IMR-90 (cell line): ENCODE data around the gene COL20A1. TPM values are rescaled to one million over a fixed set of nuclear protein-coding genes. Genes with fewer than 3 reads are reported as not detected.
A peak's percentile ranks its signal among the peaks of the same experiment; 100 is the strongest.

Experiments
- ATAC-seq: fragments of 200-7000 bp; cut with Tn5 transposase; 2 replicates; pipeline ENCODE4 v1.9.1; 2020; ENCODE audit warnings: low read depth, mild to moderate bottlenecking, moderate library complexity
- BruUV-seq: library from RNA; stranded (reverse); fragments of 400-500 nt; replicated peaks from 2 replicates; lab custom pipeline; 2021; lab: Mats Ljungman, UMichigan
- CTCF ChIA-PET: fragments of 300-600 bp; formaldehyde crosslinking; extraction: SDS; loops from one replicate; lab custom pipeline; 2021; ENCODE audit warnings: antibody characterized with exemption; lab: Yijun Ruan, JAX
- POLR2A ChIA-PET: fragments of 300-600 bp; sonication (Branson Sonifier 250); formaldehyde crosslinking; loops from one replicate; lab custom pipeline; 2022; ENCODE audit warnings: antibody characterized with exemption; ENCODE audit not compliant: unreplicated experiment; lab: Charles Lee
- DNase-seq: peaks from one replicate; pipeline ENCODE4 v3.0.0; 2013
- H2AFZ ChIP-seq: replicated peaks from 2 replicates; pipeline ENCODE3; 2013; ENCODE audit warnings: low read length, mild to moderate bottlenecking; ENCODE audit not compliant: poor library complexity
- H2AK5ac ChIP-seq: 2 replicates; pipeline ENCODE4 v1.6.1; 2013; ENCODE audit warnings: low read depth, low read length, inconsistent platforms
- H2AK9ac ChIP-seq: replicated peaks from 2 replicates; pipeline ENCODE3; 2013; ENCODE audit warnings: mild to moderate bottlenecking, low read depth, low read length, moderate library complexity; ENCODE audit not compliant: poor library complexity
- H2BK120ac ChIP-seq: 2 replicates; pipeline ENCODE4 v1.6.1; 2013; ENCODE audit warnings: low read depth, low read length, inconsistent platforms
- H2BK15ac ChIP-seq: 3 replicates; pipeline ENCODE4 v1.6.1; 2013; ENCODE audit warnings: low read depth, low read length, inconsistent platforms
- H2BK20ac ChIP-seq: 2 replicates; pipeline ENCODE4 v1.6.1; 2013; ENCODE audit warnings: low read depth, mild to moderate bottlenecking, inconsistent platforms, low read length, moderate library complexity
- H2BK5ac ChIP-seq: 2 replicates; pipeline ENCODE4 v1.6.1; 2013; ENCODE audit warnings: mild to moderate bottlenecking, low read depth, low read length, inconsistent platforms; ENCODE audit not compliant: poor library complexity, severe bottlenecking
- H3K14ac ChIP-seq: replicated peaks from 2 replicates; pipeline ENCODE4 v1.6.1; 2013; ENCODE audit warnings: low read depth, low read length, inconsistent platforms
- H3K18ac ChIP-seq: 2 replicates; pipeline ENCODE4 v1.6.1; 2013; ENCODE audit warnings: low read depth, low read length, control low read depth
- H3K23ac ChIP-seq: 2 replicates; pipeline ENCODE4 v1.6.1; 2013; ENCODE audit warnings: low read depth, low read length, inconsistent platforms
- H3K27ac ChIP-seq: 2 replicates; pipeline ENCODE4 v1.5.1; 2013; ENCODE audit warnings: mild to moderate bottlenecking, control low read depth, low read length; ENCODE audit not compliant: insufficient read depth
- H3K27me3 ChIP-seq: 2 replicates; pipeline ENCODE4 v1.6.1; 2013; ENCODE audit warnings: low read length; ENCODE audit not compliant: control insufficient read depth, insufficient read depth
- H3K36me3 ChIP-seq: 2 replicates; pipeline ENCODE4 v1.6.1; 2013; ENCODE audit warnings: low read length, mixed read lengths; ENCODE audit not compliant: control insufficient read depth, insufficient read depth
- H3K4ac ChIP-seq: 2 replicates; pipeline ENCODE4 v1.6.1; 2013; ENCODE audit warnings: low read depth, low read length, inconsistent platforms
- H3K4me1 ChIP-seq: 2 replicates; pipeline ENCODE4 v1.6.1; 2013; ENCODE audit warnings: low read length, mixed read lengths; ENCODE audit not compliant: control insufficient read depth, insufficient read depth
- H3K4me2 ChIP-seq: 2 replicates; pipeline ENCODE4 v1.6.1; 2013; ENCODE audit warnings: low read depth, mild to moderate bottlenecking, control low read depth, low read length, moderate library complexity
- H3K4me3 ChIP-seq: 2 replicates; pipeline ENCODE4 v1.5.1; 2013; ENCODE audit warnings: low read depth, mild to moderate bottlenecking, control low read depth, low read length, moderate library complexity; ENCODE audit not compliant: insufficient read depth
- H3K56ac ChIP-seq: 2 replicates; pipeline ENCODE4 v1.6.1; 2013; ENCODE audit warnings: low read length, inconsistent platforms; ENCODE audit not compliant: insufficient read depth; ENCODE audit errors: extremely low read depth
- H3K79me1 ChIP-seq, 2 experiments: 2 replicates each; pipeline ENCODE4 v1.6.1; 2013; ENCODE audit warnings: low read length in 2 of 2, inconsistent platforms in 1 of 2, low read depth in 1 of 2
- H3K9ac ChIP-seq: 2 replicates; pipeline ENCODE4 v1.6.1; 2013; ENCODE audit warnings: low read depth, low read length, control low read depth
- H3K9me1 ChIP-seq: 2 replicates; pipeline ENCODE4 v1.6.1; 2013; ENCODE audit warnings: low read length, inconsistent platforms; ENCODE audit not compliant: insufficient read depth
- H3K9me3 ChIP-seq: 2 replicates; pipeline ENCODE4 v1.6.1; 2013; ENCODE audit warnings: low read length; ENCODE audit not compliant: control insufficient read depth, insufficient read depth
- H4K20me1 ChIP-seq: 2 replicates; pipeline ENCODE4 v1.6.1; 2013; ENCODE audit warnings: low read length, inconsistent platforms; ENCODE audit not compliant: insufficient read depth
- H4K5ac ChIP-seq: 2 replicates; pipeline ENCODE4 v1.6.1; 2013; ENCODE audit warnings: mild to moderate bottlenecking, low read depth, low read length, control low read depth
- H4K8ac ChIP-seq, 2 experiments: 2 replicates each; pipeline ENCODE4 v1.6.1; 2013; ENCODE audit warnings: low read depth in 2 of 2, low read length in 2 of 2, control low read depth in 1 of 2, inconsistent platforms in 1 of 2
- H4K91ac ChIP-seq: 2 replicates; pipeline ENCODE4 v1.6.1; 2013; ENCODE audit warnings: low read depth, low read length, inconsistent platforms; ENCODE audit not compliant: insufficient read depth
- CHD1 ChIP-seq: IDR thresholded peaks from 2 replicates; pipeline ENCODE4 v1.6.1; 2012; ENCODE audit warnings: low read depth, low read length, improper control_type of control experiment
- ELK1 ChIP-seq: fragments of 150-350 bp; IDR thresholded peaks from 2 replicates; pipeline ENCODE4 v1.6.1; 2016; ENCODE audit warnings: low read depth, mild to moderate bottlenecking, low read length, moderate library complexity, borderline replicate concordance
- WGBS, 2 experiments: methylation state at CpG; one replicate each; pipeline versions ENCODE4 v1.1.5 to v1.1.7; 2013; ENCODE audit warnings: missing lambda C conversion rate in 2 of 2; ENCODE audit not compliant: insufficient read length in 1 of 2; ENCODE audit errors: extremely low coverage in 2 of 2; 5-methylcytosine and 5-hydroxymethylcytosine counted together
- dilution Hi-C: fragments of 300-500 bp; cut with HindIII; formaldehyde crosslinking; loops from one replicate; pipeline ENCODE4 v1.14.3; 2018; ENCODE audit warnings: low sequenced_read_pairs; ENCODE audit not compliant: unreplicated experiment
- in situ Hi-C: fragments of 300-500 bp; cut with MboI; formaldehyde crosslinking; loops from 3 replicates; pipeline ENCODE4 v1.14.3; 2019; ENCODE audit warnings: low sequenced_read_pairs, inconsistent platforms, mixed read lengths
- intact Hi-C: fragments of 100-400 bp; cut with micrococcal nuclease; formaldehyde crosslinking; loops from 2 replicates; pipeline ENCODE4 v1.10.0; 2022
- polyA plus RNA-seq, 3 experiments: library from polyadenylated mRNA; depleted of rRNA; stranded (reverse); fragments of >200 nt; gene quantifications; 2 replicates each; pipeline ENCODE4 v1.2.3, GENCODE V29; 2012; ENCODE audit warnings: low replicate concordance in 1 of 3
- total RNA-seq: library from RNA; depleted of rRNA; stranded (reverse); fragments of >200 nt; gene quantifications from 2 replicates; pipeline ENCODE4 v1.2.3, GENCODE V29; 2012

COL20A1 gene
- total and polyA plus RNA-seq, 2 of the 4 experiments (the other 2 are of a cell fraction), result not detected

- Histone ChIP-seq H3K79me1 (peaks cover 8 to 46% of the 10 kb centered on the region in 2 experiments; a peak in 3 of 4 replicates), H3K27me3 (no peaks in the 10 kb centered on the region; the same call in 1 of the 2 replicates), H3K4me3 (peak overlapping the region; percentile 72), H2BK15ac (no peak overlapping the region), H4K8ac (peak overlapping the region; percentile 57 to 75; a peak in 2 of 4 replicates), H2AFZ (peak overlapping the region; percentile 91), H3K14ac (peak overlapping the region; percentile 73), H4K91ac (peak overlapping the region; percentile 35), H2AK9ac (peak overlapping the region; percentile 98), H4K20me1 (peaks cover 51% of the 10 kb centered on the region), H2BK120ac (no peak overlapping the region; the same call in 1 of the 2 replicates), H2BK20ac (no peak overlapping the region), H3K4me1 (peaks cover 12% of the 10 kb centered on the region), H2BK5ac (peak overlapping the region; percentile 58), H3K4me2 (peak overlapping the region; percentile 97), H3K36me3 (peaks cover 26% of the 10 kb centered on the region), H3K56ac (peak overlapping the region; percentile 51; the same call in 1 of the 2 replicates), H3K9ac (peak overlapping the region; percentile 95), H3K18ac (no peak overlapping the region), H2AK5ac (peak overlapping the region; percentile 88), H3K23ac (peak overlapping the region; percentile 88), H3K9me1 (peaks cover 8% of the 10 kb centered on the region; the same call in 1 of the 2 replicates), H3K27ac (peak overlapping the region; percentile 78), H3K4ac (peak overlapping the region; percentile 85), H4K5ac (peak overlapping the region; percentile 47; the same call in 1 of the 2 replicates), H3K9me3 (no peaks in the 10 kb centered on the region)
- dilution Hi-C loops, result no loop called here
- ChIA-PET POLR2A (interaction anchor here (0.6 kb wide), 1 partner anchor 41 kb away, joined by 5 read pairs; no protein-coding TSS in a partner anchor), CTCF (interaction anchor here (0.8 to 1.2 kb wide), 3 partner anchors 17 to 108 kb away, joined by 3 read pairs; no protein-coding TSS in a partner anchor)
- BruUV-seq, result no TSS peak
- WGBS, 2 experiments, result no CpG with 5 or more reads among the region's 37 CpGs
- ATAC-seq (peak; percentile 13), DNase-seq (no peak)
- in situ Hi-C loops, result loop anchor here (5.0 kb wide), 1 partner anchor 41 kb away; no protein-coding TSS in a partner anchor
- TF ChIP-seq CHD1 (0 out of 2 replicates have a peak, but pooled peaks have one; percentile 21), ELK1 (no peak)
- intact Hi-C loops, result loop anchor here (5.0 kb wide), 2 partner anchors 41 to 56 kb away; partner anchors contain the start of gene YTHDF1
Observed at GRCh38 chr20:63273059-63273579, 19.9 kb upstream of the COL20A1 start.
